ACC112 (cell line): ENCODE results near the gene CLIC1.

Source experiments
- H2AFZ ChIP-seq: fragments of 200-600 bp; sonication (generic); one replicate; pipeline ENCODE4 v1.6.0; 2017; ENCODE audit warnings: antibody characterized with exemption, low read length; ENCODE audit not compliant: unreplicated experiment
- H3K27ac ChIP-seq: fragments of 200-600 bp; sonication (generic); 2 replicates; pipeline ENCODE4 v1.5.1; 2014; ENCODE audit warnings: low read depth, mild to moderate bottlenecking, antibody characterized with exemption, low read length, moderate library complexity
- H3K27me3 ChIP-seq: fragments of 200-600 bp; sonication (generic); 2 replicates; pipeline ENCODE4 v1.6.1; 2014; ENCODE audit warnings: mild to moderate bottlenecking, antibody characterized with exemption, low read length, moderate library complexity, mixed read lengths; ENCODE audit not compliant: insufficient read depth
- H3K36me3 ChIP-seq: fragments of 200-600 bp; sonication (generic); 2 replicates; pipeline ENCODE4 v1.6.1; 2016; ENCODE audit warnings: mild to moderate bottlenecking, antibody characterized with exemption, low read length, moderate library complexity, mixed read lengths; ENCODE audit not compliant: insufficient read depth
- H3K4me1 ChIP-seq: fragments of 200-600 bp; sonication (generic); one replicate; pipeline ENCODE4 v1.6.1; 2016; ENCODE audit warnings: low read length, mixed read lengths; ENCODE audit not compliant: insufficient read depth, unreplicated experiment, control insufficient read depth
- H3K4me3 ChIP-seq: fragments of 200-600 bp; sonication (generic); 2 replicates; pipeline ENCODE4 v1.5.1; 2014; ENCODE audit warnings: mild to moderate bottlenecking, low read depth, low read length
- H3K79me2 ChIP-seq: fragments of 200-600 bp; sonication (generic); one replicate; pipeline ENCODE4 v1.6.0; 2016; ENCODE audit warnings: low read length; ENCODE audit not compliant: control insufficient read depth, unreplicated experiment, insufficient read depth

The CLIC1 gene

GRCh38 chr6:31768363-31769257, 32.3 kb upstream of the CLIC1 start:
- H3K27me3 ChIP-seq: no peaks in the 10 kb centered on the region
- H3K27ac ChIP-seq: no peak overlapping the region
- no peaks in the 10 kb centered on the region for H3K79me2 ChIP-seq
- no peak overlapping the region for H2AFZ ChIP-seq
- H3K4me1 ChIP-seq: no peaks in the 10 kb centered on the region
- no peak overlapping the region for H3K4me3 ChIP-seq
- H3K36me3 ChIP-seq: no peaks in the 10 kb centered on the region

- Histone ChIP-seq H3K36me3 (no peaks in the 10 kb centered on the region), H3K4me3 (no peak overlapping the region), H3K27me3 (no peaks in the 10 kb centered on the region), H2AFZ (no peak overlapping the region), H3K4me1 (peaks cover 6% of the 10 kb centered on the region), H3K79me2 (no peaks in the 10 kb centered on the region), H3K27ac (no peak overlapping the region)
Measured at GRCh38 chr6:31767096-31767645, 30.8 kb upstream of the CLIC1 start.

- no peaks in the 10 kb centered on the region for H3K27me3 ChIP-seq
- no peaks in the 10 kb centered on the region for H3K36me3 ChIP-seq
- H3K27ac ChIP-seq: no peak overlapping the region
- H3K4me3 ChIP-seq: peak overlapping the region; percentile 34; the same call in 1 of the 2 replicates
- H3K79me2 ChIP-seq: no peaks in the 10 kb centered on the region
- H3K4me1 ChIP-seq: peaks cover 6% of the 10 kb centered on the region
- peak overlapping the region; percentile 19 for H2AFZ ChIP-seq
Measured at GRCh38 chr6:31765910-31766794, 29.8 kb upstream of the CLIC1 start.

- Histone ChIP-seq H3K79me2 (no peaks in the 10 kb centered on the region), H3K27ac (no peak overlapping the region), H2AFZ (no peak overlapping the region), H3K36me3 (no peaks in the 10 kb centered on the region), H3K27me3 (no peaks in the 10 kb centered on the region), H3K4me3 (no peak overlapping the region), H3K4me1 (peaks cover 6% of the 10 kb centered on the region)
Measured at GRCh38 chr6:31765559-31765909, 29.2 kb upstream of the CLIC1 start.

GRCh38 chr6:31764198-31764597, 27.9 kb upstream of the CLIC1 start:
- no peaks in the 10 kb centered on the region for H3K27me3 ChIP-seq
- H2AFZ ChIP-seq: no peak overlapping the region
- H3K4me1 ChIP-seq: peaks cover 6% of the 10 kb centered on the region
- no peak overlapping the region for H3K27ac ChIP-seq
- H3K4me3 ChIP-seq: no peak overlapping the region
- H3K79me2 ChIP-seq: no peaks in the 10 kb centered on the region
- no peaks in the 10 kb centered on the region for H3K36me3 ChIP-seq

GRCh38 chr6:31763619-31763940, 27.2 kb upstream of the CLIC1 start:
- Histone ChIP-seq H3K4me1 (peaks cover 6% of the 10 kb centered on the region), H3K27me3 (no peaks in the 10 kb centered on the region), H3K4me3 (no peak overlapping the region), H3K36me3 (no peaks in the 10 kb centered on the region), H2AFZ (no peak overlapping the region), H3K27ac (no peak overlapping the region), H3K79me2 (no peaks in the 10 kb centered on the region)

- Histone ChIP-seq H3K4me3 (no peak overlapping the region), H3K36me3 (no peaks in the 10 kb centered on the region), H3K27me3 (no peaks in the 10 kb centered on the region), H3K79me2 (no peaks in the 10 kb centered on the region), H3K4me1 (peaks cover 6% of the 10 kb centered on the region), H3K27ac (no peak overlapping the region), H2AFZ (no peak overlapping the region)
Measured at GRCh38 chr6:31762878-31763618, 26.7 kb upstream of the CLIC1 start.

- H3K4me1 ChIP-seq: peaks cover 6% of the 10 kb centered on the region
- no peak within 1 kb of the TSS for H3K4me3 ChIP-seq
- no peaks in the 10 kb centered on the region for H3K36me3 ChIP-seq
- no peaks in the 10 kb centered on the region for H3K27me3 ChIP-seq
- no peak within 1 kb of the TSS for H2AFZ ChIP-seq
- no peak within 1 kb of the TSS for H3K27ac ChIP-seq
- H3K79me2 ChIP-seq: no peaks in the 10 kb centered on the region
Measured at GRCh38 chr6:31762356-31762755, 26.0 kb upstream of the CLIC1 start, which contains the start of gene SAPCD1. Gene SAPCD1 (plus strand): TSS chr6:31762656. CDS start chr6:31763055, 399 bp downstream.

- peaks cover 6% of the 10 kb centered on the region for H3K4me1 ChIP-seq
- H3K27me3 ChIP-seq: no peaks in the 10 kb centered on the region
- H3K79me2 ChIP-seq: no peaks in the 10 kb centered on the region
- no peak overlapping the region for H2AFZ ChIP-seq
- H3K4me3 ChIP-seq: no peak overlapping the region
- H3K27ac ChIP-seq: no peak overlapping the region
- H3K36me3 ChIP-seq: no peaks in the 10 kb centered on the region
Measured at GRCh38 chr6:31761343-31761742, 25.0 kb upstream of the CLIC1 start.

GRCh38 chr6:31760790-31761189, 24.5 kb upstream of the CLIC1 start:
- H3K4me1 ChIP-seq: peaks cover 6% of the 10 kb centered on the region
- no peak overlapping the region for H3K4me3 ChIP-seq
- no peaks in the 10 kb centered on the region for H3K79me2 ChIP-seq
- H3K27me3 ChIP-seq: no peaks in the 10 kb centered on the region
- no peak overlapping the region for H3K27ac ChIP-seq
- H2AFZ ChIP-seq: no peak overlapping the region
- no peaks in the 10 kb centered on the region for H3K36me3 ChIP-seq
